Posterior cingulate gyrus (tissue), 11 donors: ENCODE data around the gene TMEM40.

Experiments
- DNase-seq, 10 donors: peaks; one replicate each; pipeline versions ENCODE4 v3.0.0 to v3.0.0-alpha.2; 2020 to 2021; ENCODE audit warnings: mixed read lengths in 3 of 10
- intact Hi-C: fragments of 100-400 bp; cut with DNase I; formaldehyde crosslinking; loops from one replicate; pipeline ENCODE4 v1.15.1; 2023

Gene TMEM40

DNA sequence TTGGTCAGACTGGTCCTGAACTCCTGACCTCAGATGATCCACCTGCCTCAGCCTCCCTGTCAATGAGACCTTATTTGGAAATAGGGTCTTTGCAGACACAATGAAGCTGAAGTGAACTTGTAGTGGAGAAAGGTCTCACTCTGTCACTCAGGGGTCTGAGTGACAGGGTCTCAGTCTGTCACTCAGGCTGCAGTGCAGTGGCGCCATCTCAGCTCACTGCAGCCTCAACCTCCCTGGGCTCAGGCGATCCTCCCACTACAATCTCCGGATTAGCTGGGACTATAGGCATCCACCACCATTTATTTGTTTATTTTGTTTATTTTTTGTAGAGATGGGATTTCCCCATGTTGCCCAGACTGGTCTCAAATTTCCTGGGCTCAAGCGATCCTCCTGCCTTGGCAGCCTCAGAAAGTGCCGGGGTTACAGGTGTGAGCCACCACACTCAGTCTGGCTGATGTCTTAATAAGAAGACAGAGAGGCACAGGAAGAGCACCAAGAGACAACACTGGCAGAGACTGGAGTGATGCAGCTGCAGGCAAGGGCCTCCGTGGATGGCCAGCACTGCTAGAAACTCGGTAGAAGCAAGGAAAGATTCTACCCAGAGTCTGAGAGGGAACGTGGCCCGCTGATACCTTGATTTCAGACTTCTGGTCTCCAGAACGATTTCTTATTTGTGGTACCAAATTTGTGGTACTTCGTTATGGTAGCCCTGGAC is 68.9 kb downstream of the TMEM40 start:
- peak in 1 of 10 donors; percentile 52 for DNase-seq
- intact Hi-C loops = no loop called here

DNA sequence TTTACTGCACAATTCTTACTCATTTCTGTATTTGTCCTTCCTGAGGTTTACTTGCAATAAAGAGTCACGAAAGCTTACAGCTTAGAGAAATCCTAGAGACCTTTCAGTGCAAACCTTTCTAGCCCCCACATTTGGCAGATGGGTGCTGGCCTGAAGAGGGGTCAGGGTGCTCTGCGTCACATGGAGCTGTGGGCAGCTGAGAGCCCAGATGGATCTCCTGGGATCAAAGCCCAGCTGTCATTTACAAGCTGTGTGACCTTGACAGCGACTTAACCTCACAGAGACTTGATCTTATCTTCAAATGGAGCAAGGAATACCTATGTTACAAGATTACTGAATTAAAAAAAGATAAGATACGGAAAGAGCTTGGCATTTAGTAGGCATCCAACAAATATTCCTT is 71.1 kb downstream of the TMEM40 start:
- peak in 1 of 10 donors; percentile 5 for DNase-seq
- intact Hi-C loops = no loop called here

DNA sequence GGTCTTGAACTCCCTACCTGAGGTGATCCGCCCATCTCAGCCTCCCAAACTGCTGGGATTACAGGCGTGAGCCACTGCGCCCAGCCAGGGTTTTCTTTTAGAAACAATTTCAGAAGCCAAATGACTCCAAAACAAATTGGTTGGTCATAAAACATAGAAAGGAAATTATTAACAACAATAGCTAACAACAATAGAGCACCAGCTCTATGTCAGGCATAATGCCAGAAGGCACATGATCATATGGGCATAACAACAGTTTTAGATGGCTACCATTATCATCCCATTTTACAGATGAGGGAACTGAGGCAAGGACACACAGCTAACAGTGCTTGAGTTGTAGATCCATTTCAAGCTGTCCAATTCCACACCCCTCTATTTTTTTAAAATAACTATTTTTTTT is 73.0 kb downstream of the TMEM40 start:
- peak in 1 of 10 donors; percentile 31 for DNase-seq
- intact Hi-C loops = no loop called here
